Aorta (tissue), 5 donors: ENCODE measurements around the gene HUS1B. TPM values are rescaled to one million over a fixed set of nuclear protein-coding genes. Genes with fewer than 3 reads are reported as not detected.

Experiments
- ATAC-seq: fragments of 200-7000 bp; cut with Tn5 transposase; one replicate; pipeline ENCODE4 v1.9.1; 2022; ENCODE audit warnings: moderate library complexity; ENCODE audit not compliant: low FRiP score
- DNase-seq, 2 donors: peaks; one replicate each; pipeline ENCODE4 v3.0.0-alpha.2; 2020
- H3K27ac ChIP-seq, 2 donors: one replicate each; pipeline ENCODE4 v1.5.1; 2013; ENCODE audit warnings: low read length in 2 of 2, mild to moderate bottlenecking in 2 of 2, moderate library complexity in 2 of 2, control low read depth in 1 of 2, inconsistent platforms in 1 of 2, low read depth in 1 of 2
- H3K27me3 ChIP-seq, 2 donors: one replicate each; pipeline ENCODE4 v1.6.1; 2013; ENCODE audit warnings: control low read depth in 1 of 2, low read length in 1 of 2, mild to moderate bottlenecking in 1 of 2, moderate library complexity in 1 of 2; ENCODE audit not compliant: insufficient read depth in 2 of 2, control insufficient read depth in 1 of 2
- H3K36me3 ChIP-seq, 2 donors: one replicate each; pipeline ENCODE4 v1.6.1; 2013; ENCODE audit warnings: control low read depth in 1 of 2, low read length in 1 of 2, mild to moderate bottlenecking in 1 of 2; ENCODE audit not compliant: insufficient read depth in 2 of 2, control insufficient read depth in 1 of 2
- H3K4me1 ChIP-seq, 2 donors: one replicate each; pipeline ENCODE4 v1.6.1; 2013; ENCODE audit warnings: low read length in 2 of 2, control low read depth in 1 of 2, mild to moderate bottlenecking in 1 of 2, moderate library complexity in 1 of 2; ENCODE audit not compliant: insufficient read depth in 2 of 2, control insufficient read depth in 1 of 2
- H3K4me3 ChIP-seq, 2 donors: one replicate each; pipeline ENCODE4 v1.5.1; 2013; ENCODE audit warnings: low read length in 2 of 2, control low read depth in 1 of 2, mild to moderate bottlenecking in 1 of 2
- H3K9me3 ChIP-seq: one replicate; pipeline ENCODE4 v1.6.1; 2013; ENCODE audit warnings: mild to moderate bottlenecking, low read length; ENCODE audit not compliant: control insufficient read depth
- WGBS, 2 donors: extraction: QIAGEN DNeasy Blood & Tissue Kit; methylation state at CpG; one replicate each; pipeline ENCODE4 v1.1.7; 2013; 5-methylcytosine and 5-hydroxymethylcytosine counted together
- intact Hi-C, 2 donors: fragments of 100-400 bp; cut with DNase I; formaldehyde crosslinking; loops; one replicate each; pipeline versions ENCODE4 v1.14.2 to v1.15.0; 2022
- polyA plus RNA-seq, 2 donors: library from polyadenylated mRNA; stranded (reverse); fragments of 200-250 nt; gene quantifications; one replicate each; pipeline ENCODE4 v1.2.3, GENCODE V29; 2013
- total RNA-seq, 2 donors: library from RNA; stranded (reverse); fragmentation: NEBNext Ultra II Directional; extraction: Animal tissue kit (Norgen Biotek cat#: 25700); gene quantifications; one replicate each; pipeline ENCODE4 v1.2.1, GENCODE V29; 2021
- donor health status: healthy with polysubstance abuse.
- donor health status: Bipolar disorder and iron deficiency.
- donor health status: DM: no; HTN: no; CAD: no.
- donor health status: DM: no; HTN: no; CAD: no.
- donor health status: DM: yes; HTN: yes; CAD: no.

Gene HUS1B
- total and polyA plus RNA-seq, 4 donors: 0.38 to 2.4 (median 1.4) TPM; not detected in 1

DNA sequence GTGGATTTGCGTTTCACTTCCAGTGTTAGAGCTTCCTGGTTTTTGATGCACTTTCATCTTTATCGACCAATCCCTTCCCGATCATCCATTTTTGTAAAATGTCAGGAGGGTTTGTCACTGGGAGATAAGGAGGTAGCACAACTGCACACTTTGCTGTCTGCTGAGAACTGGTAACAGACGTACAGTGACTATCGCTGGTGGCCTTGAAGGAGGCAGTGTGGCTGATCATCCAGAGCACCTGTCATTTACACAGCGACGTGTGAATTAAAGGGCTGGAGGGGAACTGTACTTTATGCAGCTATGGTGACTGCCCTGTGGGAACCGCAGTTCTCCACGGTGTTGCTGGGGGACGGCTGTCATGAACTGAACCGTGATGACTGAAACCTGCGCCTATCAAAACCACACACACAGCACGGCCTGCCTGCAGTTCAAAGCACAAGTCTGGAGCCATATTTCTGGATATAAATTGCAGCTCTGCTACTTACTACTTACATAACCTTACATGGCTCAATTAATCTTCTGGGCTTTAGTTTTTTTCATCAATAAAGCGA, 50.0 kb downstream of the HUS1B start:
- no peak overlapping the region for H3K4me3 ChIP-seq
- DNase-seq (no peak), ATAC-seq (no peak)
- no peaks in the 10 kb centered on the region for H3K9me3 ChIP-seq
- H3K36me3 ChIP-seq: no peaks in the 10 kb centered on the region
- no peaks in the 10 kb centered on the region for H3K27me3 ChIP-seq
- intact Hi-C loops: no loop called here
- H3K27ac ChIP-seq: no peak overlapping the region
- H3K4me1 ChIP-seq: no peaks in the 10 kb centered on the region
- WGBS, 2 donors: 79 to 91% methylated on average over 14 of the region's 14 CpGs

Other genes with a start within 250 kb of the HUS1B start
- gene EXOC2, start 36.0 kb upstream of the HUS1B start, total RNA-seq: 10 to 100 TPM; 18.0 to 22.8 TPM
- 1 to 10 TPM; 3.4 to 5.4 TPM for gene EXOC2, start 36.0 kb upstream of the HUS1B start, polyA plus RNA-seq